ENCODE measurements around the gene MRPL34. TPM values are rescaled to one million over a fixed set of nuclear protein-coding genes. Genes with fewer than 3 reads are reported as not detected.

Gene MRPL34
- total and polyA plus RNA-seq, 9 of the 15 experiments (the other 6 are each of a cell fraction or from before 2014, with no cell fraction given): 11.5 to 256 (median 72.5) TPM

GRCh38 chr19:17334414-17335409 lies 29.0 kb downstream of the MRPL34 start, which contains the start of gene ANO8 (continued):
- TF ChIP-seq REST (IDR thresholded peaks at IDR 0.05; ENCODE audit: borderline replicate concordance) (peak; percentile 47; the same call in 1 of the 2 replicates), REST (CRISPR knock-in tag; IDR thresholded peaks at IDR 0.05; ENCODE audit: low read depth) (peak; percentile 82; the same call in 1 of the 2 replicates), SP2 (IDR thresholded peaks at IDR 0.05; ENCODE audit: extremely low read depth, low read depth, low read length, poor library complexity, severe bottlenecking) (peak; percentile 3), FOXO4 (CRISPR knock-in tag; IDR thresholded peaks at IDR 0.05) (no peak), PPARD (CRISPR knock-in tag; IDR thresholded peaks at IDR 0.05) (no peak), EHMT2 (IDR thresholded peaks at IDR 0.05) (no peak), ZFP91 (CRISPR knock-in tag; IDR thresholded peaks at IDR 0.05) (0 out of 2 replicates have a peak, but pooled peaks have one; percentile 66), ASH1L (IDR thresholded peaks at IDR 0.05; ENCODE audit: borderline replicate concordance, low read depth, partially characterized antibody) (no peak), TRIM24 (IDR thresholded peaks at IDR 0.05) (no peak), NFRKB (IDR thresholded peaks at IDR 0.05; ENCODE audit: low read depth) (no peak), E2F3 (CRISPR knock-in tag; IDR thresholded peaks at IDR 0.05) (peak; percentile 76; the same call in 1 of the 2 replicates), SMARCA4 (IDR thresholded peaks at IDR 0.05) (no peak), ZNF408 (CRISPR knock-in tag; IDR thresholded peaks at IDR 0.05; ENCODE audit: low read depth) (no peak), KDM2B (CRISPR knock-in tag; IDR thresholded peaks at IDR 0.05) (peak; percentile 94; the same call in 1 of the 2 replicates), XRCC3 (IDR thresholded peaks at IDR 0.05) (no peak), MXI1 (IDR thresholded peaks at IDR 0.05; ENCODE audit: low read depth, low read length) (peak; percentile 62; the same call in 1 of the 2 replicates)

Data from K562 (cell line).